GM12878 (cell line): Measurements from ENCODE around the gene TSHB. TPM values are rescaled to one million over a fixed set of nuclear protein-coding genes. Genes with fewer than 3 reads are reported as not detected.

Experiments
- ATAC-seq: fragments of 200-7000 bp; cut with Tn5 transposase; 3 replicates; pipeline ENCODE4 v1.9.1; 2020; ENCODE audit warnings: mild to moderate bottlenecking, moderate library complexity
- BruUV-seq: library from RNA; stranded (reverse); fragments of 400-500 nt; replicated peaks from 2 replicates; lab custom pipeline; 2021; lab: Mats Ljungman, UMichigan
- CTCF ChIA-PET: fragments of 300-600 bp; sonication (Branson Sonifier 250); formaldehyde crosslinking; extraction: SDS; loops from one replicate; lab custom pipeline; 2021; ENCODE audit warnings: inconsistent platforms; lab: Yijun Ruan, JAX
- POLR2A ChIA-PET: fragments of 350-600 bp; formaldehyde crosslinking; extraction: SDS; loops from one replicate; lab custom pipeline; 2021; ENCODE audit warnings: inconsistent platforms; lab: Charles Lee
- RAD21 ChIA-PET: fragments of 300-600 bp; sonication (Branson Sonifier 250); formaldehyde crosslinking; loops from one replicate; lab custom pipeline; 2023; ENCODE audit warnings: antibody characterized with exemption; ENCODE audit not compliant: unreplicated experiment; lab: Charles Lee
- SMC1A ChIA-PET: fragments of 300-600 bp; sonication (Branson Sonifier 250); formaldehyde crosslinking; loops from one replicate; lab custom pipeline; 2023; ENCODE audit not compliant: unreplicated experiment, uncharacterized antibody; lab: Charles Lee
- DNase-seq: peaks from one replicate; pipeline ENCODE4 v3.0.0-alpha.2; 2011; ENCODE audit warnings: low read depth, low spot score
- FAIRE-seq: peaks from 3 replicates; lab custom pipeline; 2011; peaks lifted over from hg19 to GRCh38; lab: Jason Lieb, UNC
- H2AFZ ChIP-seq: 2 replicates; pipeline ENCODE4 v1.6.0; 2011; ENCODE audit warnings: low read depth, low read length, control low read depth; ENCODE audit not compliant: control insufficient read depth
- H3K27ac ChIP-seq: 2 replicates; pipeline ENCODE4 v1.5.1; 2011; ENCODE audit warnings: control low read depth; ENCODE audit not compliant: control insufficient read depth, insufficient read depth
- H3K27me3 ChIP-seq, 2 experiments: replicated peaks in 1 of 2; 2 replicates each; pipeline versions ENCODE4 v1.6.0 to v1.6.1; 2011; ENCODE audit warnings: low read length in 1 of 2; ENCODE audit not compliant: control insufficient read depth in 2 of 2, insufficient read depth in 2 of 2
- H3K36me3 ChIP-seq, 2 experiments: 2 replicates each; pipeline ENCODE4 v1.5.1; 2011; ENCODE audit warnings: low read length in 1 of 2; ENCODE audit not compliant: control insufficient read depth in 2 of 2, insufficient read depth in 2 of 2
- H3K4me1 ChIP-seq: 2 replicates; pipeline ENCODE4 v1.6.1; 2011; ENCODE audit warnings: mild to moderate bottlenecking, low read length, moderate library complexity, mixed read lengths; ENCODE audit not compliant: control insufficient read depth, insufficient read depth
- H3K4me2 ChIP-seq: 2 replicates; pipeline ENCODE4 v1.6.0; 2011; ENCODE audit warnings: control low read depth; ENCODE audit not compliant: control insufficient read depth, insufficient read depth
- H3K4me3 ChIP-seq: fragments of 200-600 bp; sonication (generic); 2 replicates; pipeline ENCODE4 v1.5.1; 2016
- H3K79me2 ChIP-seq: 2 replicates; pipeline ENCODE4 v1.6.0; 2011; ENCODE audit warnings: low read length; ENCODE audit not compliant: control insufficient read depth, insufficient read depth
- H3K9ac ChIP-seq: 2 replicates; pipeline ENCODE4 v1.8.0; 2011; ENCODE audit warnings: low read length, control low read depth, mixed read lengths; ENCODE audit not compliant: control insufficient read depth, insufficient read depth
- H3K9me3 ChIP-seq: replicated peaks from 3 replicates; pipeline ENCODE4 v1.5.1; 2011; ENCODE audit warnings: mild to moderate bottlenecking, low read length; ENCODE audit not compliant: control insufficient read depth, insufficient read depth
- H4K20me1 ChIP-seq: 2 replicates; pipeline ENCODE4 v1.6.0; 2011; ENCODE audit not compliant: control insufficient read depth, insufficient read depth
- CHD1 ChIP-seq: IDR thresholded peaks from 2 replicates; pipeline ENCODE4 v1.6.1; 2012; ENCODE audit warnings: low read depth, low read length, improper control_type of control experiment
- CHD2 ChIP-seq: IDR thresholded peaks from 2 replicates; pipeline ENCODE4 v1.6.1; 2011; ENCODE audit warnings: low read depth, low read length, improper control_type of control experiment, borderline replicate concordance
- CREB1 ChIP-seq: IDR thresholded peaks from 2 replicates; pipeline ENCODE4 v1.6.1; 2012; ENCODE audit warnings: low read depth, mild to moderate bottlenecking, inconsistent platforms
- SUZ12 ChIP-seq: fragments of 200-600 bp; sonication (generic); IDR thresholded peaks from one replicate; pipeline ENCODE4 v1.6.1; 2018; ENCODE audit warnings: antibody characterized with exemption, mild to moderate bottlenecking; ENCODE audit not compliant: unreplicated experiment
- WGBS: methylation state at CpG from one replicate; pipeline ENCODE4 v1.1.6; 2016; ENCODE audit warnings: low lambda C conversion rate; ENCODE audit not compliant: insufficient replicate concordance, insufficient coverage; ENCODE audit errors: missing lambda C conversion rate; 5-methylcytosine and 5-hydroxymethylcytosine counted together
- in situ Hi-C: fragments of 300-500 bp; cut with MboI; formaldehyde crosslinking; loops from 9 replicates; pipeline ENCODE4 v1.14.3; 2018; ENCODE audit warnings: mixed read lengths
- intact Hi-C: fragments of 100-400 bp; cut with micrococcal nuclease; formaldehyde crosslinking; loops from one replicate; pipeline ENCODE4 v1.14.2; 2022; ENCODE audit not compliant: unreplicated experiment
- polyA plus RNA-seq, 11 experiments: library from polyadenylated mRNA; depleted of rRNA in 4 of 11; unstranded in 6 of 11; stranded (reverse) in 5 of 11; fragments of >200 nt; fragmentation: Nextera tagmentation in 4 of 11; fragmentation: Illumina TruSeq in 1 of 11; extraction: Ambion mirVana in 4 of 11; extraction: Trizol in 1 of 11; gene quantifications; 1 replicate in 1 of 11; 2 replicates in 10 of 11; pipeline versions ENCODE4 v1.2.1 to v1.2.3, GENCODE V29; 2011 to 2016; ENCODE audit warnings: inconsistent platforms in 2 of 11, missing spikeins in 2 of 11, low read depth in 1 of 11
- total RNA-seq, 4 experiments: library from RNA; depleted of rRNA in 3 of 4; stranded (reverse); fragments of >200 nt in 3 of 4; fragmentation: Illumina TruSeq in 1 of 4; extraction: Trizol in 1 of 4; gene quantifications; 2 replicates each; pipeline versions ENCODE4 v1.2.1 to v1.2.3, GENCODE V29; 2013 to 2021
- TF ChIP-seq, protein P1 (sequence below): IDR thresholded peaks from 2 replicates; pipeline ENCODE4 v1.6.1; 2012; ENCODE audit warnings: improper control_type of control experiment, low read depth, low read length; ENCODE audit not compliant: insufficient replicate concordance
- TF ChIP-seq, protein P2 (sequence below): IDR thresholded peaks from 2 replicates; pipeline ENCODE4 v1.6.1; 2011; ENCODE audit warnings: mild to moderate bottlenecking, low read depth, low read length, moderate library complexity; ENCODE audit not compliant: insufficient replicate concordance
- TF ChIP-seq, protein P3 (sequence below): fragments of 450-650 bp; formaldehyde crosslinking; IDR thresholded peaks from 2 replicates; pipeline ENCODE4 v1.4.0; 2020; ENCODE audit warnings: mild to moderate bottlenecking, moderate library complexity

The TSHB gene
- total and polyA plus RNA-seq, 10 of the 15 experiments (the other 5 are each of a cell fraction or from before 2014, with no cell fraction given) = not detected

DNA sequence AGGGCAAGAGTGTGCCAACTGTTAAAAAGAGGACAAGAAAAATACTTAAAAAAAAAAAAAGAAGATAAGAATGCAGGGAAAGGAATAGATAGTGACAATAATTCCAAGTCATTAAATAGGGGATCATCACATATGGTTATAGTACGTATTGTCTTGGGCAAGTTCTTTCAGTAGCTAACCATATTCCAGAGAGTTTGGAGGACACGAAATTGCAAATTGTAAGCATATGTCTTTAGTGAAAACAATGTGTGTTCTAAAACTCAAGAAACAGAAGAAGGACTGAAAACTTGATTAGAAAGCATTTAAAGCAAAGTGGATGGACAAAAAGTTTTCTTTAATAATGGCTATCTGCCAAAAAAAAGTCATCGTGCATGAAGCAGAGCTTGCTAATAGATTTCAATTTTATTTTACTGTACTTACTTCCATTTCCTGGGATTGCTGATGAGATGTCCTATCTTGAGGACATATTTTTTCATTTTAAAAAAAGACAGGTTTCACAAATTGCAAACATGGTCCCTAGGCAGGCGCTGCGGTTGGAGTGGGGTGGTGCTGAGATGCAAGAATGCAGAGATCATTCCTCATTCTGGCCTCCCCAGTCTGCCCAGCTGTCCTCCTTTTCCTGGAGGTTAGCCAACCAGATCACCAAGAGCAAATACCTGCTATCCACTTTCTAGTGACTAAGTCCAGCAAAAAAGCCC is 47.8 kb downstream of the TSHB start:
- Histone ChIP-seq H3K79me2 (no peaks in the 10 kb centered on the region), H3K4me2 (no peak overlapping the region), H3K4me3 (no peak overlapping the region), H3K36me3 (no peaks in the 10 kb centered on the region), H3K4me1 (no peaks in the 10 kb centered on the region), H4K20me1 (no peaks in the 10 kb centered on the region), H3K27ac (no peak overlapping the region), H3K9me3 (no peaks in the 10 kb centered on the region), H3K27me3 (no peaks in the 10 kb centered on the region; a peak in 1 of 4 replicates), H3K9ac (no peak overlapping the region), H2AFZ (no peak overlapping the region)
- ChIA-PET CTCF (interaction anchor here (1.1 to 7.5 kb wide), 3 partner anchors 10 to 35 kb away, joined by 5 to 44 read pairs (median 11); no protein-coding TSS in a partner anchor), RAD21 (interaction anchor here (1.2 to 1.4 kb wide), 3 partner anchors 22 to 34 kb away, joined by 4 to 6 read pairs (median 4); no protein-coding TSS in a partner anchor), SMC1A (interaction anchor here (1.1 to 3.3 kb wide), 7 partner anchors 10 to 357 kb away, joined by 3 to 16 read pairs (median 4); no protein-coding TSS in a partner anchor), POLR2A (interaction anchor here (1.8 kb wide), 1 partner anchor 12 kb away, joined by 4 read pairs; the partner anchor contains the start of gene TSPAN2)
- intact Hi-C loops (no loop called here), in situ Hi-C loops (no loop called here)
- FAIRE-seq (no peak), ATAC-seq (no peak), DNase-seq (no peak)
- WGBS = 70% methylated on average over 5 of the region's 5 CpGs
- no TSS peak for BruUV-seq
- TF ChIP-seq, protein P1, sequence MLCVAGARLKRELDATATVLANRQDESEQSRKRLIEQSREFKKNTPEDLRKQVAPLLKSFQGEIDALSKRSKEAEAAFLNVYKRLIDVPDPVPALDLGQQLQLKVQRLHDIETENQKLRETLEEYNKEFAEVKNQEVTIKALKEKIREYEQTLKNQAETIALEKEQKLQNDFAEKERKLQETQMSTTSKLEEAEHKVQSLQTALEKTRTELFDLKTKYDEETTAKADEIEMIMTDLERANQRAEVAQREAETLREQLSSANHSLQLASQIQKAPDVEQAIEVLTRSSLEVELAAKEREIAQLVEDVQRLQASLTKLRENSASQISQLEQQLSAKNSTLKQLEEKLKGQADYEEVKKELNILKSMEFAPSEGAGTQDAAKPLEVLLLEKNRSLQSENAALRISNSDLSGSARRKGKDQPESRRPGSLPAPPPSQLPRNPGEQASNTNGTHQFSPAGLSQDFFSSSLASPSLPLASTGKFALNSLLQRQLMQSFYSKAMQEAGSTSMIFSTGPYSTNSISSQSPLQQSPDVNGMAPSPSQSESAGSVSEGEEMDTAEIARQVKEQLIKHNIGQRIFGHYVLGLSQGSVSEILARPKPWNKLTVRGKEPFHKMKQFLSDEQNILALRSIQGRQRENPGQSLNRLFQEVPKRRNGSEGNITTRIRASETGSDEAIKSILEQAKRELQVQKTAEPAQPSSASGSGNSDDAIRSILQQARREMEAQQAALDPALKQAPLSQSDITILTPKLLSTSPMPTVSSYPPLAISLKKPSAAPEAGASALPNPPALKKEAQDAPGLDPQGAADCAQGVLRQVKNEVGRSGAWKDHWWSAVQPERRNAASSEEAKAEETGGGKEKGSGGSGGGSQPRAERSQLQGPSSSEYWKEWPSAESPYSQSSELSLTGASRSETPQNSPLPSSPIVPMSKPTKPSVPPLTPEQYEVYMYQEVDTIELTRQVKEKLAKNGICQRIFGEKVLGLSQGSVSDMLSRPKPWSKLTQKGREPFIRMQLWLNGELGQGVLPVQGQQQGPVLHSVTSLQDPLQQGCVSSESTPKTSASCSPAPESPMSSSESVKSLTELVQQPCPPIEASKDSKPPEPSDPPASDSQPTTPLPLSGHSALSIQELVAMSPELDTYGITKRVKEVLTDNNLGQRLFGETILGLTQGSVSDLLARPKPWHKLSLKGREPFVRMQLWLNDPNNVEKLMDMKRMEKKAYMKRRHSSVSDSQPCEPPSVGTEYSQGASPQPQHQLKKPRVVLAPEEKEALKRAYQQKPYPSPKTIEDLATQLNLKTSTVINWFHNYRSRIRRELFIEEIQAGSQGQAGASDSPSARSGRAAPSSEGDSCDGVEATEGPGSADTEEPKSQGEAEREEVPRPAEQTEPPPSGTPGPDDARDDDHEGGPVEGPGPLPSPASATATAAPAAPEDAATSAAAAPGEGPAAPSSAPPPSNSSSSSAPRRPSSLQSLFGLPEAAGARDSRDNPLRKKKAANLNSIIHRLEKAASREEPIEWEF = no peak
- TF ChIP-seq CREB1 (no peak), CHD1 (no peak), CHD2 (no peak), SUZ12 (no peak)
- TF ChIP-seq, protein P2, sequence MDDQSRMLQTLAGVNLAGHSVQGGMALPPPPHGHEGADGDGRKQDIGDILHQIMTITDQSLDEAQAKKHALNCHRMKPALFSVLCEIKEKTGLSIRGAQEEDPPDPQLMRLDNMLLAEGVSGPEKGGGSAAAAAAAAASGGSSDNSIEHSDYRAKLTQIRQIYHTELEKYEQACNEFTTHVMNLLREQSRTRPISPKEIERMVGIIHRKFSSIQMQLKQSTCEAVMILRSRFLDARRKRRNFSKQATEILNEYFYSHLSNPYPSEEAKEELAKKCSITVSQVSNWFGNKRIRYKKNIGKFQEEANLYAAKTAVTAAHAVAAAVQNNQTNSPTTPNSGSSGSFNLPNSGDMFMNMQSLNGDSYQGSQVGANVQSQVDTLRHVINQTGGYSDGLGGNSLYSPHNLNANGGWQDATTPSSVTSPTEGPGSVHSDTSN = no peak
- TF ChIP-seq, protein P3, sequence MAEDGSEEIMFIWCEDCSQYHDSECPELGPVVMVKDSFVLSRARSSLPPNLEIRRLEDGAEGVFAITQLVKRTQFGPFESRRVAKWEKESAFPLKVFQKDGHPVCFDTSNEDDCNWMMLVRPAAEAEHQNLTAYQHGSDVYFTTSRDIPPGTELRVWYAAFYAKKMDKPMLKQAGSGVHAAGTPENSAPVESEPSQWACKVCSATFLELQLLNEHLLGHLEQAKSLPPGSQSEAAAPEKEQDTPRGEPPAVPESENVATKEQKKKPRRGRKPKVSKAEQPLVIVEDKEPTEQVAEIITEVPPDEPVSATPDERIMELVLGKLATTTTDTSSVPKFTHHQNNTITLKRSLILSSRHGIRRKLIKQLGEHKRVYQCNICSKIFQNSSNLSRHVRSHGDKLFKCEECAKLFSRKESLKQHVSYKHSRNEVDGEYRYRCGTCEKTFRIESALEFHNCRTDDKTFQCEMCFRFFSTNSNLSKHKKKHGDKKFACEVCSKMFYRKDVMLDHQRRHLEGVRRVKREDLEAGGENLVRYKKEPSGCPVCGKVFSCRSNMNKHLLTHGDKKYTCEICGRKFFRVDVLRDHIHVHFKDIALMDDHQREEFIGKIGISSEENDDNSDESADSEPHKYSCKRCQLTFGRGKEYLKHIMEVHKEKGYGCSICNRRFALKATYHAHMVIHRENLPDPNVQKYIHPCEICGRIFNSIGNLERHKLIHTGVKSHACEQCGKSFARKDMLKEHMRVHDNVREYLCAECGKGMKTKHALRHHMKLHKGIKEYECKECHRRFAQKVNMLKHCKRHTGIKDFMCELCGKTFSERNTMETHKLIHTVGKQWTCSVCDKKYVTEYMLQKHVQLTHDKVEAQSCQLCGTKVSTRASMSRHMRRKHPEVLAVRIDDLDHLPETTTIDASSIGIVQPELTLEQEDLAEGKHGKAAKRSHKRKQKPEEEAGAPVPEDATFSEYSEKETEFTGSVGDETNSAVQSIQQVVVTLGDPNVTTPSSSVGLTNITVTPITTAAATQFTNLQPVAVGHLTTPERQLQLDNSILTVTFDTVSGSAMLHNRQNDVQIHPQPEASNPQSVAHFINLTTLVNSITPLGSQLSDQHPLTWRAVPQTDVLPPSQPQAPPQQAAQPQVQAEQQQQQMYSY (CRISPR knock-in tag) = no peak
